LNCAP (cell line): Measurements from ENCODE around the gene EXD3.

ENCODE experiments used
- TF ChIP-seq, protein P1 (sequence below): fragments of 450-650 bp; IDR thresholded peaks from 2 replicates; pipeline ENCODE4 v1.5.1; 2017; ENCODE audit warnings: mild to moderate bottlenecking

The EXD3 gene

GRCh38 chr9:137449931-137450538, 27.1 kb upstream of the EXD3 start:
- TF ChIP-seq, protein P1, sequence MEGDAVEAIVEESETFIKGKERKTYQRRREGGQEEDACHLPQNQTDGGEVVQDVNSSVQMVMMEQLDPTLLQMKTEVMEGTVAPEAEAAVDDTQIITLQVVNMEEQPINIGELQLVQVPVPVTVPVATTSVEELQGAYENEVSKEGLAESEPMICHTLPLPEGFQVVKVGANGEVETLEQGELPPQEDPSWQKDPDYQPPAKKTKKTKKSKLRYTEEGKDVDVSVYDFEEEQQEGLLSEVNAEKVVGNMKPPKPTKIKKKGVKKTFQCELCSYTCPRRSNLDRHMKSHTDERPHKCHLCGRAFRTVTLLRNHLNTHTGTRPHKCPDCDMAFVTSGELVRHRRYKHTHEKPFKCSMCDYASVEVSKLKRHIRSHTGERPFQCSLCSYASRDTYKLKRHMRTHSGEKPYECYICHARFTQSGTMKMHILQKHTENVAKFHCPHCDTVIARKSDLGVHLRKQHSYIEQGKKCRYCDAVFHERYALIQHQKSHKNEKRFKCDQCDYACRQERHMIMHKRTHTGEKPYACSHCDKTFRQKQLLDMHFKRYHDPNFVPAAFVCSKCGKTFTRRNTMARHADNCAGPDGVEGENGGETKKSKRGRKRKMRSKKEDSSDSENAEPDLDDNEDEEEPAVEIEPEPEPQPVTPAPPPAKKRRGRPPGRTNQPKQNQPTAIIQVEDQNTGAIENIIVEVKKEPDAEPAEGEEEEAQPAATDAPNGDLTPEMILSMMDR = no peak

DNA sequence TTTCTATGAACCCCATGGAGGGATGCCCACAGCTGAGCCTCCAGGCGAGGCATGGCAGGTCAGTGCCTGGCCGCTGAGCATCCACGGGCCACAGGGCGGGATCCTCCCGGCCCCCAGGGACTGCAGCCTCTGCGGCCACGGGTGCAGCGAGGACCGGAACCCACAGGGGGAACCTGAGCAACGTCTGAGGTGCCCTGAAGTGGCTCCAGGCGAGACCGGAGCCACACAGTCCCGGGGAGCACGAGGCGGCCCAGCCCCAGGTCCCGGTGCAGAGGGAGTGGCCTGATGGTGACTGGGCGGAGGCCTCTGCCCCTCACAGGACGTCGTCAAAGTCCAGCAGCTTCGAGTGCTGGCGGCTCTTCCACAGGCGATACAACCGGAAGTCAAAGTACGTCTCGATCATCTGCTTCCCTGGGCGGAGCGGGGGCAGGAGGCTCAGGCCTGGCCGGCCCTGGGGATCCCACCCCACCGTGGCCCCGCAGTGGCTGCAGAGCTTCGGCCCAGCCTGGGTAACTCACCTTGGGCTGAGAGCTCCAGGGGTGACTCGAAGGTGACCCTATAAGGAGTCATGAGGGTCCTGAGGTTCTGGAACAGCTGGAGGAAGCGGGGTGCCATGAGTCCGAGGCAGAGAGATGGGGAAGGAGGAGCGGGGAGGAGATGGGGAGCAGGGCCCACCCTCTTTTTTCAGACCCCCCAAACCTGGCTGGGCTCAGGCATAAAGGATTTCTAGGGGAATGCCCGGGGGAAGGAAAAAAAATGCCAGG, 26.3 kb upstream of the EXD3 start:
- TF ChIP-seq, protein P1 = no peak

- TF ChIP-seq, protein P1 = no peak
Measured at GRCh38 chr9:137448602-137448962, 25.6 kb upstream of the EXD3 start.

DNA sequence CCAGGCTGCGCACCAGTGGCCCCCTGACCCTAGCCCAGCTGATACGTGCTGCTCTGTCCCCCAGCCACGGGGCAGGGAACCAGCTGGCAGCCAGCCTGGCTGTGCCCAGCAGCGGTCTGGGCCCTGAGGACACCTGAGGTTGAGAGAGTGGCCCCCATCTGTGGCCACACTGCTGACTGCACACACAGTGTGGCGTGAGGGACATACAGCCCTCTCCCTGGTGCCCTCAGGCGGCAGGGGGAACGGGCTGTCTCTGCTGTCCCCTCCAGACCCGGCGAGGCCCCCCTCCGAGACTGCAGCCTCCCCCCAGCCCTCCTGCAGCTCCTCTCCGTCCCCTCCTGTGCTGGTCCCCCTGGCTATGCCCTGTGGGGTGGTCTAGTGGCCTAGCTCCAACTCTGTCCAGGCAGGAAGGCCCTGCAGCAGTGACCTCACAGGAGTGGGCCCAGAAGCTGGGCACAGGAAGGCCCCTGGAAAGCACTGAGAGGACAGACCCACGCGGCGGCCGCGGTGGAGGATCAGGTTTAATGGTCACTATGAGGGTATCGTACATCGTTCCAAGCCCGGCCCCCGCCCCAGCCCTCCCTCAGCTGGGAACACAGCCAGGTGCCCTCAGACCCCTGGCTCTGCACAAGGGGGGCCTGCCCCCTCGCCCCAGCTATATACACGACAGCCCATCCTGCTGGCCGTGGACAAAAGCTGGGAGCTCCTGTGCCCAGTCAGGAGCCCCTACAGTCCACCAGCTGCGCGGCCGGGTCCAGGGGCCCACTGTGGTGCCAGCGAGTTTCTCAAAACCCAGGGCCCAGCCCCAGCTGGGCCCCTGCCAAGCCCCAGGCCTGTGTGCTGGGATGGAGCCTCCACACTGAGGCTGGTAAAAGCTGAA, 25.0 kb upstream of the EXD3 start:
- TF ChIP-seq, protein P1 = no peak

DNA sequence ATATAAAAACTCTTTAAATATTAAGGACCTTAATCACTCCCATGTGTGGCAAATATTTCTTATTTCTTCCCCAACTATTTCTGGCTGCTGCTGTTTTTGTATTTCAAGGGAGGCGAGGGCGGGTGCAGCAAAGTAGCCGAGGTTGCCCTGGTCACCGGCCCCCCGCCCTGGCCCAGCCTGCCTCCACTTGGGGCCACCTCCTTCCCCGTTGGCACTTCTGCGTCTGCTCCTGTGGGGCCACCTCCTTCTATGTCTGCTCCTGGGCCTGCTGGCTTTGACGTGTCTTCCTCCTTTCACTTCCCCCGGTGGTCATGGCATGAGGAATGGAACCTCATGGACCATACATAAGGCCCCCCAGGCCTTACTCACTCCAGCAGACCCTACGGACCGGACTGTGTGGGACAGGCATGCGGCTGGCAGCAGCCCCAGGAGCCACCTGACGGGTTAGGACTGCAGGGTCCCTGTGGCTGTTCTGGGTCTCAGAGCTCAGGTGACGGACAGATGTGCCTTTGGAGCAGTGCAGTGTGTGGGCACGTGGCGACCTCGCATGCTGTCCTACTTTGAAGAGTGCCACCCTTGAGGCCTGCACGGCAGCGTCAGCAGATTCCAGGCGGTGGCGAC, 24.0 kb upstream of the EXD3 start:
- TF ChIP-seq, protein P1 = no peak

GRCh38 chr9:137445930-137446431, 23.0 kb upstream of the EXD3 start:
- TF ChIP-seq, protein P1 = no peak

- TF ChIP-seq, protein P1 = peak; percentile 84
Measured at GRCh38 chr9:137445275-137445807, 22.4 kb upstream of the EXD3 start.
